ENCODE measurements around the gene GPAT3.
"Not testable (repeated sequence)": the region's sequence is repeated elsewhere in the genome, so short reads cannot be mapped to it uniquely, and the experiment has no call there.

GPAT3 gene

DNA sequence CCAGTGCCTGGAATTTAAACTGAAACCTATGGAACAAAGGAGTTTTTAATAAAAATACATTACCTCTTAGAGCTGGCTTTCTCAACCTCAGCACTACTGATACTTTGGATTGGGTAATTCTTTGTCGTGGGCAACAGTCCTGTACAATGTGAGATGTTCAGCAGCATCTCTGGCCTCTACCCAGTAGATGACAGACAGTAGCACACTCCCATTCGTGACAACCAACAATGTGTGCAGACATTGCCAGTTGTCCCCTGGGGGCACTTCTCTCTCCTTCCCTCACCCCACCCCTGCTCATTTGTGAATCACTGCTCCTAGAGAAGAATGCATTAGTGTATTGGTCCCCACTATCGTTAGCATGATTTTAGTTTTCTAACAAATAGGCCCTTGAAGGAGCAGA, 16.2 kb downstream of the GPAT3 start:
- DNase-seq (ENCODE audit: low spot score): no peak

DNA sequence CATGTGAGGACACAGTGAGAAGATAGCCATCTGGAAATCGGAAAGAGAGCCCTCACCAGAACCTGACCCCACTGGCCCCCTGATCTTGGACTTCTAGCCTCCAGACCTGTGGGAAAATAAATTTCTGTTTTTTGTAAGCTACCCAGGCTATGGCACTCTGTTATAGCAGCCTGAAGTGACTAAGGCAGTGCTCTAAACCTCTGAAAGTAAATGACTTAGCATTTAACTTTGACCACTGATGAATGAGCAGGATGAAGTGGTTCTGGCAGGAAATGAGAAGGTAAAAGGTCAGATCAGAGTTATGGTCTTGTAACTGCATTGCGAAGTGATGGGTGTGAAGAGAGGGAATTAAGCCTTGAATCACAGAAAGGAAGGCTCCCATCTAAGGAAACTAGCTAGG, 17.0 kb downstream of the GPAT3 start:
- DNase-seq (ENCODE audit: low spot score): peak; percentile 20

DNA sequence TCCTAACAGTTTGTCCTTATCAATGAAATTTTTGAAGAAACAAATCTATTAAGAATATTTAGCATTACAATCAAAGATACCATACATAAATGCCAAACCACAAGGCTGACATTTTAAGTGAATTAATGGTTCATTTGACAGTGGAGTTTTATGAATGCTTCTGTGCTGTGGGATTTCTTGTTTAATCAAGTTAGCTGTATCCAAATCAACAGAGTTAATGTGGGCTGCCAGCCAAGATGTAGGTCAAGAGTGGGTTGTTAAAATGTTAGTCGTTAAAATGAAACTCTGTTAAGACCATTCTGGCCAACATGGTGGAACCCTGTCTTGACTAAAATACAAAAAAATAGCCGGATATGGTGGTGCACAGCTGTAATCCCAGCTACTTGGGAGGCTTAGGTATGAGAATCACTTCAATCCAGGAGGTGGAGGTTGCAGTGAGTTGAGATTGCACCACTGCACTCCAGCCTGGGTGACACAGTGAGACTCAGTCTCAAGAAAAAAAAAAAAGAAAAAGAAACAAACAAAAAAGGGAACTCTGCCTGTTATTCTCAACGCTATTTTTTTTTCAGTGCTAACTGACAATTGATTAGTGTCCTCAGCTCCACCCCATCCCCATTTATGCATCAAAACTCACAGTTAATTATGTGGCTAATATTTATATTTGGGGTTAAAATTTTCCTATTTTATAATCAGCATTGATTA, 20.2 kb downstream of the GPAT3 start:
- no peak for DNase-seq (ENCODE audit: low spot score)

DNA sequence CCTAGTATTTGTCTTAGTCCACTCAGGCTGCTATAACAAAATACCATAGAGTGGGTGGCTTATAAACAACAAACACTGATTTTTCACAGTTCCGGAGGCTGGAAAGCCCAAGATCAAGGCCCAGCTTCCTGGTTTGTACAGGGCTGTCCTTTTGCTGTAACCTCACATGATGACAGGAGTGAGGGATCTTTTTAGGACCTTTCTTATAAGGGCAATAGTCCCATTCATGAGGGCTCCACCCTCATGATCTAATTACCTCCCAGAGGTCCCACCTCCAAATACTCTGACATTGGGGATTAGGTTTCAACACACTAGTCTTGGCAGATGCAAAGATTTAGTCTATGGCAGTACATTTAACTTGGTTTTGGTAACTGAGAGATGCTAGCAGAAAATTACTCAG, 20.9 kb downstream of the GPAT3 start:
- no peak for DNase-seq (ENCODE audit: low spot score)

- no peak for DNase-seq (ENCODE audit: low spot score)
These were observed 22.2 kb downstream of the GPAT3 start for GRCh38 chr4:83558059-83558653.

- no peak for DNase-seq (ENCODE audit: low spot score)
These were observed 22.8 kb downstream of the GPAT3 start for GRCh38 chr4:83558680-83559079.

DNA sequence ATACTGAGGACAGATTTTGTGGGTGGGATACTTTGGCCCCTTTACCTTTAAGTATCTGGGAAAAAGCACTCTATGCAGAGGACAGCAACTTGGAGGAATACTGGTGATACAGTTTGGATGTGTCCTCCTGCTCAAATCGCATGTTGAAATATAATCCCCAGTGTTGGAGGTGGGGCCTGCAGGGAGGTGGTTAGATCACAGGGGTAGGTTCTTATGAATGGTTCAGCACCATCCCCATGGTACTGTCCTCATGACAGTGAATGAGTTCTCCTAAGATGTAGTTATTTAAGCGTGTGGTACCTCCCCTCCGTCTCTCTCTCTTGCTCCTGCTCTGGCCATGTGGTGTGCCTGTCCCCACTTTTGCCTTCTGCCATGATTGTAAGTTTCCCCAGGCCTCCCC, 24.6 kb downstream of the GPAT3 start:
- DNase-seq (ENCODE audit: low spot score): no peak

- peak; percentile 32 for DNase-seq (ENCODE audit: low spot score)
These were observed 25.5 kb downstream of the GPAT3 start for GRCh38 chr4:83561381-83561780.

GRCh38 chr4:83563998-83564397, 28.1 kb downstream of the GPAT3 start:
- no peak for DNase-seq (ENCODE audit: low spot score)

GRCh38 chr4:83568062-83568461, 32.2 kb downstream of the GPAT3 start:
- no peak for DNase-seq (ENCODE audit: low spot score)

- no peak for DNase-seq (ENCODE audit: low spot score)
These were observed 33.5 kb downstream of the GPAT3 start for GRCh38 chr4:83569429-83569828.

DNA sequence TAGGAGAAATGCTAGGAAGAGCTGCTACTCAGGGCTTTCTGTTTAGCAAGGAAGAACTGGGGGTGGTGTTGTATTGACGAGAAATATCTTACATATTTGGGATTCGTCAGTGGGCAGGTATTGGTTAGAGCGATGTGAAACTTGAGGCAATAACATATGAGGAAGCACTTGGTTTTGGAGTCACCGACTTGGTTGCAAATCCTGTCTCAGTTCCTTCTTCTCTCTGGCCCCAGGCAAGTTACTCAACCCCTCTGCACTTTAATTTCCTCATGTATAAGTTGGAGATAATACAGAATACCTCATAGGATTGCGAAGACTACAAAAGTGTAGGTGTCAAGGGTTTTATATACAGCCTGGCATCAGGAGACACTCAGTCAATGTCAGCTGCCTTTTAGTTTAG, 34.1 kb downstream of the GPAT3 start:
- no peak for DNase-seq (ENCODE audit: low spot score)

DNA sequence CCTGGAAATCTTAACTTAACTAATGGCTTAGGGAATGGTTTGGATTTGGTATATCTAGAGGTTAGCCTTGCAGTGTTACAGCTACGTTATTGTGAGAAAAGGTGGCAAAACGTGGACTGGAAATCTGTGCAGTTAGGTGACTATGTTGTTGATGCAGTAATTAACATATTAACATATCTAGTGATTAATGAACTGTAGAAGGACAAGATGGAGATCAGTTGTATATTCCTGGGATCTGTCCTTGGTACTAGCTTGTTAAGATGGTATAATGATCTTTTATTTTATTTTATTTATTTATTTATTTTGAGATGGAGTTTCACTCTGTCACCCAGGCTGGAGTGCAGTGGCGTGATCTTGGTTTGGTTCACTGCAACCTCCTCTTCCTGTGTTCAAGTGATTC, 36.9 kb downstream of the GPAT3 start:
- no peak for DNase-seq (ENCODE audit: low spot score)

DNA sequence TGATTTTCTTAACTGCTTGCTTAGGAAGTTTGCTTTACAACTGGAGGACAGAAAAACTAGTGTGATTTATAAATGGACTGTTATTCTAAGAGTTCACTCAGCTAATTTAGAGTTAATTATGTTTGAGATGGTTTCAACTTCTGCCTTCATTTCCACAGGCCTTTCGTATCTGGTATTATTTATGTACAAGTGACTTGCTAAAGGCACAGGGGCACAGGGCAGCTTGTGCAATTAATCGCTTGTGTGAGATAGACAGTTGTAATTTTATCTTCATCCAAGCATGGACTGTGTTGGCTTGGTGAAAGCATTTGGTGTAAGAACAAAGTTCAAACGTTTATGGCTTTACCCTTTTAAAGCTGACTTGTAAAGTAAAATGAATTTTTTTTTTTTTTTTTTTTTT, 38.3 kb downstream of the GPAT3 start:
- no peak for DNase-seq (ENCODE audit: low spot score)

- not testable (repeated sequence) for DNase-seq (ENCODE audit: low spot score)
These were observed 40.3 kb downstream of the GPAT3 start for GRCh38 chr4:83576237-83576636.

DNA sequence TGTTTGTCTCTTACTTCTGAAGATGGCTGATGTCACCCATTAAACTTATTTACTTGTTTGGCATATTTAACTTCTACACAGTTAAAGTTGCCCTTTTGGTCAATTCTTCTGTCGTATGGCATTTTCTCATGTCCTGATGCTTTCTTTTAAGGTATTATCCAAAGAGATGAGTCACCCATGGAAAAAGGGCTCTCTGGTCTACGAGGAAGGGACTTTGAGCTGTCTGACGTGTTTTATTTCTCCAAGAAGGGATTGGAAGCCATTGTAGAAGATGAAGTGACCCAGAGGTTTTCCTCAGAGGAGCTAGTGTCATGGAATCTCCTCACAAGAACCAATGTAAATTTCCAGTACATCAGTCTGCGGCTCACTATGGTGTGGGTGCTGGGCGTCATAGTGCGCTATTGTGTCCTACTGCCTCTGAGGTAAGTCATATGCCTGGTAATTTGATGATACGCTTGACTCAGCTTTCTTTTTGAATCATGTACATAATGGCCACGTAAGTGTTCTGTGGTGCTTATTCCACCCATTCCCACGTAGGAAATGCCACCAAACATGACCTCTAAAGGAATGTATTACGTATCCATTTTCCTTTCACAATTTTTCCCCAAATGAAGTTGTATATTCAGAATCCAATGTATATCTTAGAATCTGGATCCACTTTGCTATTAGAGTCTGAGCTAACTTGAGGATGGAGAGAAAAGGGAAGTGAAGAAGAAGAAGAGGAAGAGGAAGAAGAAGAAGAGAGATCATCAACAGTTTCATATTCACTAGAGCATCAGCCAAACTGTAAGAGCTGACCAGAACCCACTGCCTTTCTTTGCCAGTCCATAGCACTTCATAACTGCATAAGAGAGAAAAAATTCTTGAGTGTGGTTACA, 45.7 kb downstream of the GPAT3 start:
- DNase-seq (ENCODE audit: low spot score): no peak

- DNase-seq (ENCODE audit: low spot score): peak; percentile 20
These were observed 46.4 kb downstream of the GPAT3 start for GRCh38 chr4:83582289-83582785.

DNA sequence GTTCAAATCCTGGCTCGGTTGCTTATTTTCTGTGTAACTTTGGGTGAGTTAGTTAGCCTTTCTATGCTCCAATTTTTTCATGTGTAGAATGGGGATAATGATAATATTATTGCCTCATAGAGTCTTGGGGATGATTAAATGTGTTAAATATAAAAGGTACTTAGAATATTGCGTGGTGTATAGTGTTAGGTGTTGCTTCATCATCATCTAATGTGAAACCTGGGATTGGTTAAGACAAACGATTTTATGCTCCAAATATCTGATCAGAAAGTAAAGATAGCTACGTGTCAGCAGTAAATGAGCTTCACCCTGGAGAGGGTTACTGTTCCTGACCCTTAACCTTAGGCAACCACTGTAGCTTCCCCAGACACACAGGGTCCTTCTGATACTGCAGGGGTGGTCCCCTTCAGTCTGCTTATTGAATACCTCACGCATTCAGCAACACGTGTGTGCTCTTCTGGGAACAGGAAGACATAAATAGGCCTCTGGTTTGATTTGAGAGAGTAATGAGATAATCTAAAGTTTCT, 50.1 kb downstream of the GPAT3 start:
- no peak for DNase-seq (ENCODE audit: low spot score)

DNA sequence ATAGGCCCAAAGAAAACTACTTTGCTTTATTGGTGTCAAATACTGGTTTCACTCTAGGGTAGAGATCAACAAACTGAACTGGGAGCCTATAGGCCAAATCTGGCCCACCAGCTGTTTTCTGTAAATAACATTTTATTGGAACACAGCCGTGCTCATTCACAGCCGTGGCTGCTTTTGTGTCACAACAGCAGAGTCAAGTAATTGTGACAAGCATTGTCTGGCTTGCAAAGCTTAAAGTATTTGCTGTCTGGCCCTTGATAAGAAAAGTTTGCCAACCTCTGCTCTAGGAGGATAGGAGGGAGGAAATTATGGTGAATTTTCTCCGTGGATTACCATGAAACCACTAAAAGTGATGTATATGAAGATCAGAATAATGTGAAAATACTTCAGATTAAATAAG, 53.4 kb downstream of the GPAT3 start:
- DNase-seq (ENCODE audit: low spot score): no peak

- DNase-seq (ENCODE audit: low spot score): no peak
These were observed 55.1 kb downstream of the GPAT3 start for GRCh38 chr4:83591056-83591455.

- no peak for DNase-seq (ENCODE audit: low spot score)
These were observed 55.8 kb downstream of the GPAT3 start for GRCh38 chr4:83591730-83592129.

GRCh38 chr4:83599183-83599582, 63.3 kb downstream of the GPAT3 start:
- no peak for DNase-seq (ENCODE audit: low spot score)

DNA sequence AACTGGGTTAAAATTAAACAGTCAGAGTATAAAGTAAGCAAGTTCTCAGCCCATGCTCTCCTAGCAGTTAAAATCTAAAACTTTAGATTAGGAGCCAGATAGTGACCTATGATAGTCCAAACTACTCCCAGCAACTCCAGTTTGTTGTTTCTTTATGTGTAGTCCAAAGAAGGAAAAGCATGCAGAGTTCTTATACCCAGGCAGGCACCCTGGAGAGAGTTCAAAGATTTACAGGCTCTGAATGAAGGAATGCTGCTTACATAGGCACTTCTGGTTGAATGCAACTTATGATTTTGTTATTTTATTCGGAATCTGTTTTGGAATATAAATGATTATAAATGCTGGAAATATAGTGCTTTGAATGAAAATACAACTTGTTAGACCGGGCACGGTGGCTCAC, 67.2 kb downstream of the GPAT3 start:
- DNase-seq (ENCODE audit: low spot score): no peak
